ENCODE measurements around the gene HLA-DQA2. TPM values are rescaled to one million over a fixed set of nuclear protein-coding genes. Genes with fewer than 3 reads are reported as not detected.

The HLA-DQA2 gene
- total and polyA plus RNA-seq, 2 of the 13 experiments (the other 11 are each of a cell fraction or from before 2014, with no cell fraction given), result not detected

DNA sequence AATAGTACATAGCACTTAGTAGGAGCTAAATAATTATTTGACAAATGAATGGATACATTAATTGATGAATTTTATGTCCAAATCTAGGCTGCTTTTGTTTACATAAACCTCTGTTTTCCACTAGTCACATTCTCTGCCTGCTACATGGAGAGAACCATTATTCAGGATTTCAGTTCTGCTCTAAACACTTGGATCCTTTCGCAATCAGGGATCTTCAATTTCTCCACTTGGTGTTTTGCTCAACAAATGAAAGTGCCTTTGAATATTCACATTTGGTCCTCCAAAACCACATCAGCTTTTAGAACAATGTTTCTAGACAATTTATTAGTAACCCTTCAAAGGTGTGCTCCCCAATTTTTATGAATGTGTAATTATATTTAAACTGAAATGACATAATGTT is 44.2 kb upstream of the HLA-DQA2 start:
- ATAC-seq (no peak), FAIRE-seq (no peak)
- POLR2A ChIA-PET, result no interaction called here

More for the DNA sequence above, 44.2 kb upstream of the HLA-DQA2 start:
- no peak overlapping the region for H3K27ac ChIP-seq (ENCODE audit: extremely low read length, insufficient read depth, low read length)
- H3K36me3 ChIP-seq (replicated peaks in 1 of 2; ENCODE audit: control insufficient read depth in 1 of 2, insufficient read depth in 2 of 2, low read length in 2 of 2), result no peaks in the 10 kb centered on the region
- intact Hi-C loops (cut with micrococcal nuclease; ENCODE audit: unreplicated experiment), result loop anchor here (5.0 to 10.0 kb wide), 2 partner anchors 265 to 452 kb away; no protein-coding TSS in a partner anchor
- H3K79me2 ChIP-seq (ENCODE audit: insufficient read depth, low read length), result no peaks in the 10 kb centered on the region
- no peaks in the 10 kb centered on the region for H3K9me3 ChIP-seq (ENCODE audit: low read length)
- no peaks in the 10 kb centered on the region for H3K4me1 ChIP-seq (ENCODE audit: insufficient read depth, low read length)
- 3% methylated on average over 1 of the region's 1 CpG for WGBS (ENCODE audit: low lambda C conversion rate)
- no peak for TF ChIP-seq ZNF652 (CRISPR knock-in tag; IDR thresholded peaks at IDR 0.05; ENCODE audit: borderline replicate concordance, low read depth)
- no peak for TF ChIP-seq ZNF484 (CRISPR knock-in tag; IDR thresholded peaks at IDR 0.05; ENCODE audit: borderline replicate concordance, low read depth)
- TF ChIP-seq ZNF264 (CRISPR knock-in tag; IDR thresholded peaks at IDR 0.05), result no peak
- no peak for TF ChIP-seq GMEB2 (CRISPR knock-in tag; IDR thresholded peaks at IDR 0.05; ENCODE audit: low read depth)
- TF ChIP-seq RFX5 (IDR thresholded peaks at IDR 0.05; ENCODE audit: low read depth, low read length), result no peak
- no peak for TF ChIP-seq KDM6A (CRISPR knock-in tag; IDR thresholded peaks at IDR 0.05; ENCODE audit: low read depth)
- no peak for TF ChIP-seq ZNF691 (CRISPR knock-in tag; IDR thresholded peaks at IDR 0.05; ENCODE audit: borderline replicate concordance, low read depth)
- no peak for TF ChIP-seq ZNF235 (CRISPR knock-in tag; IDR thresholded peaks at IDR 0.05; ENCODE audit: borderline replicate concordance)
- TF ChIP-seq MTF2 (CRISPR knock-in tag; IDR thresholded peaks at IDR 0.05; ENCODE audit: borderline replicate concordance), result no peak
- TF ChIP-seq, protein P1, sequence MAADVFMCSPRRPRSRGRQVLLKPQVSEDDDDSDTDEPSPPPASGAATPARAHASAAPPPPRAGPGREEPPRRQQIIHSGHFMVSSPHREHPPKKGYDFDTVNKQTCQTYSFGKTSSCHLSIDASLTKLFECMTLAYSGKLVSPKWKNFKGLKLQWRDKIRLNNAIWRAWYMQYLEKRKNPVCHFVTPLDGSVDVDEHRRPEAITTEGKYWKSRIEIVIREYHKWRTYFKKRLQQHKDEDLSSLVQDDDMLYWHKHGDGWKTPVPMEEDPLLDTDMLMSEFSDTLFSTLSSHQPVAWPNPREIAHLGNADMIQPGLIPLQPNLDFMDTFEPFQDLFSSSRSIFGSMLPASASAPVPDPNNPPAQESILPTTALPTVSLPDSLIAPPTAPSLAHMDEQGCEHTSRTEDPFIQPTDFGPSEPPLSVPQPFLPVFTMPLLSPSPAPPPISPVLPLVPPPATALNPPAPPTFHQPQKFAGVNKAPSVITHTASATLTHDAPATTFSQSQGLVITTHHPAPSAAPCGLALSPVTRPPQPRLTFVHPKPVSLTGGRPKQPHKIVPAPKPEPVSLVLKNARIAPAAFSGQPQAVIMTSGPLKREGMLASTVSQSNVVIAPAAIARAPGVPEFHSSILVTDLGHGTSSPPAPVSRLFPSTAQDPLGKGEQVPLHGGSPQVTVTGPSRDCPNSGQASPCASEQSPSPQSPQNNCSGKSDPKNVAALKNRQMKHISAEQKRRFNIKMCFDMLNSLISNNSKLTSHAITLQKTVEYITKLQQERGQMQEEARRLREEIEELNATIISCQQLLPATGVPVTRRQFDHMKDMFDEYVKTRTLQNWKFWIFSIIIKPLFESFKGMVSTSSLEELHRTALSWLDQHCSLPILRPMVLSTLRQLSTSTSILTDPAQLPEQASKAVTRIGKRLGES (CRISPR knock-in tag; IDR thresholded peaks at IDR 0.05; ENCODE audit: borderline replicate concordance), result no peak
- no peak for TF ChIP-seq ZC3H4 (CRISPR knock-in tag; IDR thresholded peaks at IDR 0.05; ENCODE audit: borderline replicate concordance)
- no peak for TF ChIP-seq SSRP1 (CRISPR knock-in tag; IDR thresholded peaks at IDR 0.05)
- TF ChIP-seq SMC3 (IDR thresholded peaks at IDR 0.05; ENCODE audit: low read length), result no peak
- TF ChIP-seq STAT6 (CRISPR knock-in tag; IDR thresholded peaks at IDR 0.05; ENCODE audit: borderline replicate concordance), result no peak
- no peak for TF ChIP-seq ZFYVE20 (CRISPR knock-in tag; IDR thresholded peaks at IDR 0.05; ENCODE audit: borderline replicate concordance, low read depth)
- TF ChIP-seq KLF13 (CRISPR knock-in tag; IDR thresholded peaks at IDR 0.05), result no peak
- DNase-seq (ENCODE audit: low spot score), result no peak
- no peak overlapping the region for H3K9ac ChIP-seq (ENCODE audit: insufficient read depth, low read depth, low read length)
- H2AFZ ChIP-seq (ENCODE audit: low read length), result no peak overlapping the region
- no peak overlapping the region for H3K4me3 ChIP-seq (replicated peaks in 1 of 3; ENCODE audit: insufficient read depth in 1 of 3, low read depth in 2 of 3, low read length in 3 of 3)
- in situ Hi-C loops (cut with HindIII; ENCODE audit: extremely low pct_ligation_motif_present, low pct_unique_long_range_greater_than_20kb), result loop anchor here (5.0 kb wide), 1 partner anchor 280 kb away; no protein-coding TSS in a partner anchor
- BruUV-seq (replicated peaks), result no TSS peak
- no peaks in the 10 kb centered on the region; a peak in 1 of 5 replicates for H3K27me3 ChIP-seq (ENCODE audit: control insufficient read depth in 1 of 2, insufficient read depth in 2 of 2, low read length in 2 of 2)
- H4K20me1 ChIP-seq (ENCODE audit: insufficient read depth, low read length), result no peaks in the 10 kb centered on the region; the same call in 1 of the 2 replicates
- CTCF ChIA-PET (ENCODE audit: low intra/inter-chr PET ratio, low total read pairs), result no interaction called here
- no peak overlapping the region for H3K4me2 ChIP-seq (ENCODE audit: low read depth, low read length)

Measured in HepG2 (cell line).